GM19023 (cell line): ENCODE results near the gene CA12.

Source experiments
- ATAC-seq: cut with Tn5 transposase; IDR thresholded peaks from one replicate; pipeline ENCODE4 v1.9.1; 2021; ENCODE audit warnings: mild to moderate bottlenecking, moderate library complexity; ENCODE audit not compliant: unreplicated experiment

Gene CA12

DNA sequence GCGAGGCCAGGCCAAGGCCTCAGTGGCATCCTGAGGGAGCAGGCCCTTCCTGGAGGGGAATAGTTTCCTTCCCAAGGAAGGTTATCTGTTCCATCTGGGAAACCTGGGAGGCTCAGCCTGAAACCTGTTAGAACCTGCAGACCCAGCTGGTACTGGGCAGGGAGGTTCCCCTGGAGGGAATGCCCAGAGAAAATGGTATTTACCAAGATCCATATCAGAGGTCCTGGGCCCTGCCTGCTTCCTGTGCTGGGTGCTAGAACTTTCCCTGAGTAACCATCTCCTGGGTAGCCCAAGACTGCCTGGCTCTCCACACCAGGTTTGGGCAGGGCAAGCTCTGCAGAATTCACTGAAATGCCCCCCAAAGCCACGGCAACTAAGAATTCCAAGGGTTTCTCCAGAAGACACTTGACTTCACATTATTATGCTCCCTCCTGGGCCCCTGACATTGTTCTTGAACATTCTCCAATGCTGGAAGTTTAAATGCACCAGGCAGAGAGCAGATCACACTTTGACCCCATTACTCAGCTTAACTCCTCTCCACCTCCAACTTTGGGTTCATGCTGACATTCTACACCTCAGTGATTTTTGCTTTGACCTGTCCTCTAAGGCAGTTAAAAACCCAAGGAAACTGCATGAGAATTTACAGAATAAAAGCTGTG is 2.0 kb downstream of the CA12 start:
- no peak for ATAC-seq

DNA sequence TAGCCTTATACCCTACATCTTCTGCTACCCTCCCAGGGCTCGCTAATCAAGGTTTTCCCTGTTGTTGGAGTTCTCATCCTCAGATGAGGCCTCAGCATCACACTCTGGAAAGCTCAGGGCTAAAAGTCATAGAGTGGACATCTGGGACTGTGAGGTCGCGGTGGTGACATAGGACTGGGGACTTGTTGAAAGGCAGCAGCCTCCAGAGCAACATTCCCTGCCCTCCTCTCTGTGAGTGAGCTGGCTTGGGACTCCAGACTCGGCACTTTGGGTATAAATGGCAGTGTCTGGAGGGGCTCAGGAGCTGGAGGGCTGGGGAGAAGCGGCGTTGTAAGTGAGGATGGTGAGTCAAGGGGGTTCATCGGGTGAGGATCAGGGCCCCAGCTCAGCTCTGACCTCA is 2.7 kb downstream of the CA12 start:
- ATAC-seq = no peak

DNA sequence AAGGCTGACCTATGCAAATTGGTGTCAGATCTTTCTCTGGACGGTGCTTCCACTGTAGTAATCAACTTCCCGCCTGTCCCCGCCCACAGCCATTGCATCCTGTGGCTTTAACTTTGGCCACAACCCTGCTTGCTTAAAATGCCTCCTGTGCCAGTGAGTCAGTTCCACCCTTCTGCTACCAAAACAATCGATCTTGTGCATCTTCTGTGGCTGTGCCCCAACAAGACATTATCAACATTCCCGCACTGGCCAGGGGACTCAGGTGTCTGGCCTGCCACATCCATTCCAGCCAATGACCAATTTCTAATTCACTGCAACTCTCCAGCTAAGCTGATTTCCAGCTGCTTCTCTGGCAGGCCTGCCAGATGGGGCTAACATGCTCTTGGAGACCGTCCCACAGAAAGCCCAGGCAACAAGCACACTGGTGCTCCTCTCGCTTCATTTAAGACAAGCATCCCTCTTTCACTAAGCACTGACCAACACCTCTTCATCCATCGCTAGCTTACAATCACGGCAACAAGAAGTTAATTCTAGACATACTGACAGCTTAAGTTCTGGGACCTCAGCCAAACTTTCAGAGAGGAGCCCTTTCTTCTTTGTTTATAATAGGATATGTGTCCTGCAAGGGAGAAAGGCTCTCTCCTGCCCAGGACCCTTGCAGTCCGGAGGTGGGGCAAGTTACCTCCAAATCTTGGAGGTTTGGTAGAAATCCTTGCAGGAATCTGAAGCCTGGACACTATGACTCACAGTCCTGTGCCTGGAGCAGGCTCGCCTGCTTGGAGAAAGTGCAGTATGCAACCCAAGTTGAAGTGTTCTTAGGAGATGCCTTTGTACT is 6.7 kb downstream of the CA12 start:
- no peak for ATAC-seq

GRCh38 chr15:63373866-63374548 is 7.6 kb downstream of the CA12 start:
- ATAC-seq = no peak

DNA sequence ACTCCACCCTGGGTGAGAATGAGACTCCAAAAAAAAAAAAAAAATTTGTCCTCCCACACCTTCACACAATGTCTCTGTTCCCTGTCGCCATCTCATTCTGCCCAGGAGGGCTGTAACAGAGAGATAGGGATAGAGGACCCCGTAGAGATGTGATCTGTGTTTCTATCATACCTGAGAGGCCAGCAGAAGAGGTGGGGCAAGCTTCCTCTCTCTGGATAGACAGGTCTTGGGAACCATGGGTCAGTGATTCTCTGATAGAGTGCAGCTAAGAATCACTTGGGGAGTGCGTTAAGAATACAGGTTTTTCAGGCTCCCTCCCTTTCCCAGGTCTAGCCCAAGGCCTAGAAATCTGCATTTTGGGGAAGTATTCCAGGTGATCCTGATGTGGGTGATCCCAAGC is 8.3 kb downstream of the CA12 start:
- no peak for ATAC-seq

GRCh38 chr15:63372753-63373152 is 8.9 kb downstream of the CA12 start:
- ATAC-seq = no peak

- no peak for ATAC-seq
Observed at GRCh38 chr15:63372018-63372705, 9.5 kb downstream of the CA12 start.

GRCh38 chr15:63371297-63371918 is 10.2 kb downstream of the CA12 start:
- ATAC-seq = no peak

DNA sequence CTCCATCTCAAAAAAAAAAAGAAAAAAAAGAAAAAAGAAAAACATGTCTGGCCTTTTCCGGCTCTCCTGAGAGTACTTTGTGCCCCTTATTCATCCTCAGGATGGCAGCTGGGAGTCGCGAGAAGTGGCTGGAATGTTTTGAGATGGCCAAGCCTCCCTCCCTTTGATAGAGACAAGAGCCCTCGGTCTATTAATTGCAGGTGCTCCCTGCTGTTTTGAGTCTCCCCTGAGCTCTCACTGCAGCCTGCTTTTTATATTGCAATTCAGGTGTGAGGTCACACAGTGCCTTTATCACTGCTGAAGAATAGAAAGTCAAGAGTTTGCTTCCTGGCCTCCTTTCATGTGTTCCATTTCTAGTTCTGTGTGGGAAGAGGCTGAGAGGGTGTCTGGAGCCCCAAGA is 10.9 kb downstream of the CA12 start:
- ATAC-seq = no peak

DNA sequence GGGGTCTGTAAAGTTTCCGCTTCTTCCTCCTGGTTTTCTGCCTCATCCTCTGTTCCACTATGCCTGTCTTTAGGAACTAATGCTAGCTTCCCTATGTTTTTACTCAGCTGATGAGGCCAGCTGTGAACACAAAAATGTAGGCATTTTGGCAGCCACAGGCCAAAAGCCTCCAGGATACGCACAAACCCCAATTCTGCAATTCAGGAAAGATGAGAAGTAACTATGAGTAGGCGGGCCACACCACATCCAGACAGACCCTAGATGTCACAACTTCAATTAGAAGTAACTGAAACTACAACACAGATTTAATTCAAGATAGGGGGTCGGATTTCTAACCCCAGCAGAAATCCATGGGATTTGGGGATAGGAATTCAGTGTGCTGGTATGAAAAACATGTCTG is 11.9 kb downstream of the CA12 start:
- no peak for ATAC-seq

GRCh38 chr15:63369296-63369695 is 12.3 kb downstream of the CA12 start:
- ATAC-seq = no peak

DNA sequence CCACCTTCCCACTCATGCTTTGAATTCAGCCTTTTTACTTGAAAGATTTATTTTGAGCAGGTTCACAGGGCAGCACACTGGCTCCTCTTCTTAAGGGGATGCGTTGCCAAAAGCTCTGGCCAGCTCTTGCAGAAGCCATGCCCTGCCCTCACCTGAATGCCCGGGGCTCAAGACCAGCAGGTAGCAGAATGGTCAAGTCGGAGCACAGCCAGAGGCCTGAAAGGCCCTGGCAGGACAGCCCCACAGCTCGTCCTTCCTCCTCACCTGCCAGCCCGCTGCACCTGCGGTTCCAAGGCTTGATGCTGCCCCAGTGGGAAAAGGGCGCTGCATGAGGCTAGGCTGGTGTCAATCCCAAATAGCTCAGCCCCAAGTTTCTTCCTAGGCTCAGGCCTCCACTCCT is 13.1 kb downstream of the CA12 start:
- no peak for ATAC-seq

- no peak for ATAC-seq
Observed at GRCh38 chr15:63367900-63368299, 13.7 kb downstream of the CA12 start.

DNA sequence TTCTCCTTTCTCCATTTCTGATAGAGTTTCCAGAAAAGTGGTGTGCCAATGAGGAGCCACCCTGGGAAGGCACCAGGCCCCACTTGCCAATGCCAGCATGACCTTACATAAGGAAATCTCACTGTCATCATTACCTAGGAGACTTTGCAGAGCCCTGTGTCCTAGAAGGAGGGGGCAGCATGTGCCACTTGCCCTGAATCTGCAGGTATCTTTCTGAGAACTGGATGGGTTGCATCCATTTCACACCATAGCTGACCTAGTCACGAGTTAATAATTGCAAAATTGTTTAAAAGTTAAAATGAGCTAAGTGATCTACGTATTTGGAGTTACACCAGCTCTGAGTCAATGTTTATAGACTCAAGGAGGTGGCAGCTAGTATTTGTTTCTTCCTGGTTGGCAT is 14.3 kb downstream of the CA12 start:
- no peak for ATAC-seq

DNA sequence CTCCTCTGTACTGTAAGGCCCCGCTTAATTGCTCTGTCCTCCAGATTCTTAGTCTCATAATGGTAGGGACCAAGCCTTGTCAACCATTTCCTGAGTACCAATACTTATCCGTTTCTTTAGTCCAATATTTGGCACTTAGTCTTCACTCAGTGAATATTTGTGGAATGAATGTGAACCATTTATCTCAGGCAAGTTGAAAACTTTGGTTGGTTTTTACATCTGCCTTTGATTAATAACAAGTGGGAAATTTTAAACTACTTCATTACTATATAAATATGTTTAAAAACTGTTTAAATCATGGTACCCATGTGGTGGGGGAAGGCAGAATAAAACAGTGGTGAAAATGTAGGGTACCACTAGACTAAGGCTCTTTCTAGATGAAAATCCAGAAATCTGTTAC is 15.2 kb downstream of the CA12 start:
- ATAC-seq = no peak

GRCh38 chr15:63365273-63365680 is 16.4 kb downstream of the CA12 start:
- no peak for ATAC-seq

GRCh38 chr15:63364399-63365272 is 17.0 kb downstream of the CA12 start:
- ATAC-seq = no peak

- ATAC-seq = no peak
Observed at GRCh38 chr15:63363292-63363691, 18.4 kb downstream of the CA12 start.

GRCh38 chr15:63362885-63363284 is 18.8 kb downstream of the CA12 start:
- ATAC-seq = no peak

DNA sequence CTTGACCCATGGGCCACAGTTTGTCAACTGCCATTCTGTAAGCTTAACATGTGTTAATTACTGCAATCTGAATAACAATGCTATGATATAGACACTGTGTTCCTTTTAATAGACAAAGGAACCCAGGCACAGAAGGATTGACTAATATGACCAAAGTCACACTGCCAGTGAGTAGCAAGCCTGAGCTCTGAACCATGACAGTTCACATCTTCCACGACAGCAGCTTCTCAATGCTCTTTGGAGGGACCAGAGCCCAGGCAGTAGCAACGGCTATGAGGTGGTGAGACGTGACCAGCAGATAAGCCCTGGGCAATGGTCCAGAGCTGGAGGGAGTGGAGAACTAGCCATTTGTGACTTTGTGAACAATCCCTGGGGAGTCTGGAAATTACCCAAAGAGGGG is 19.4 kb downstream of the CA12 start:
- no peak for ATAC-seq
